NCI-H1694 treated with DMSO at 0.1 percent for 48 hours (cell line): ENCODE results near the gene NT5DC2.

Source experiments
- DNase-seq: peaks from one replicate; lab custom pipeline; 2025; lab: John Stamatoyannopoulos, UW

The NT5DC2 gene

GRCh38 chr3:52524752-52525679 lies 8.6 kb downstream of the NT5DC2 start:
- DNase-seq, result no peak

GRCh38 chr3:52524258-52524751 lies 9.4 kb downstream of the NT5DC2 start:
- DNase-seq, result no peak

GRCh38 chr3:52523386-52524257 lies 10.0 kb downstream of the NT5DC2 start:
- no peak for DNase-seq

- DNase-seq, result no peak
Observed at GRCh38 chr3:52522651-52523251, 10.9 kb downstream of the NT5DC2 start.

GRCh38 chr3:52521881-52522650 lies 11.6 kb downstream of the NT5DC2 start:
- no peak for DNase-seq

- no peak for DNase-seq
Observed at GRCh38 chr3:52521488-52521824, 12.2 kb downstream of the NT5DC2 start.

- DNase-seq, result no peak
Observed at GRCh38 chr3:52520716-52521487, 12.8 kb downstream of the NT5DC2 start.

GRCh38 chr3:52520141-52520667 lies 13.5 kb downstream of the NT5DC2 start:
- no peak for DNase-seq

- DNase-seq, result no peak
Observed at GRCh38 chr3:52519445-52520140, 14.1 kb downstream of the NT5DC2 start.

GRCh38 chr3:52518723-52519444 lies 14.8 kb downstream of the NT5DC2 start:
- DNase-seq, result no peak

GRCh38 chr3:52517796-52518722 lies 15.6 kb downstream of the NT5DC2 start:
- DNase-seq, result no peak

GRCh38 chr3:52516509-52517195 lies 17.0 kb downstream of the NT5DC2 start:
- no peak for DNase-seq

GRCh38 chr3:52515192-52515591 lies 18.5 kb downstream of the NT5DC2 start:
- DNase-seq, result no peak

GRCh38 chr3:52514576-52514975 lies 19.1 kb downstream of the NT5DC2 start:
- no peak for DNase-seq

GRCh38 chr3:52513281-52513680 lies 20.4 kb downstream of the NT5DC2 start:
- no peak for DNase-seq

- no peak for DNase-seq
Observed at GRCh38 chr3:52512727-52513126, 20.9 kb downstream of the NT5DC2 start.

GRCh38 chr3:52512105-52512504 lies 21.6 kb downstream of the NT5DC2 start:
- DNase-seq, result no peak

- no peak for DNase-seq
Observed at GRCh38 chr3:52511509-52511908, 22.1 kb downstream of the NT5DC2 start.
